PC-9 (cell line): ENCODE data around the gene C1QL4.

Experiments used
- CTCF ChIP-seq: fragments of 200-600 bp; sonication (generic); conservative IDR thresholded peaks from 2 replicates; pipeline ENCODE4 v1.6.1; 2017; ENCODE audit warnings: mixed run types, antibody characterized with exemption, mild to moderate bottlenecking, moderate library complexity
- EZH2 ChIP-seq: fragments of 200-600 bp; sonication (generic); IDR thresholded peaks from 2 replicates; pipeline ENCODE4 v1.8.0; 2017; ENCODE audit warnings: antibody characterized with exemption, low read depth

GRCh38 chr12:49330631-49331379, 6.2 kb downstream of the C1QL4 start:
- TF ChIP-seq CTCF (no peak), EZH2 (no peak)
